HUES48 (cell line): ENCODE data around the gene ZFPM1.

ENCODE experiments used
- H3K27ac ChIP-seq: one replicate; pipeline ENCODE4 v1.7.0; 2013; ENCODE audit warnings: low read depth, low read length, inconsistent platforms
- H3K27me3 ChIP-seq: 2 replicates; pipeline ENCODE4 v1.6.1; 2013; ENCODE audit warnings: mild to moderate bottlenecking, low read length; ENCODE audit not compliant: control insufficient read depth, insufficient read depth
- H3K36me3 ChIP-seq: 2 replicates; pipeline ENCODE4 v1.6.1; 2013; ENCODE audit warnings: low read length; ENCODE audit not compliant: control insufficient read depth, insufficient read depth
- H3K4me1 ChIP-seq: 2 replicates; pipeline ENCODE4 v1.6.1; 2013; ENCODE audit warnings: mild to moderate bottlenecking, low read length; ENCODE audit not compliant: control insufficient read depth, insufficient read depth
- H3K4me3 ChIP-seq: 2 replicates; pipeline ENCODE4 v1.5.1; 2013; ENCODE audit warnings: mild to moderate bottlenecking, low read depth, low read length
- H3K9ac ChIP-seq: 2 replicates; pipeline ENCODE4 v1.6.1; 2013; ENCODE audit warnings: mild to moderate bottlenecking, low read depth, low read length, moderate library complexity
- H3K9me3 ChIP-seq: 2 replicates; pipeline ENCODE4 v1.6.1; 2013; ENCODE audit warnings: low read length; ENCODE audit not compliant: control insufficient read depth, insufficient read depth

Gene ZFPM1

DNA sequence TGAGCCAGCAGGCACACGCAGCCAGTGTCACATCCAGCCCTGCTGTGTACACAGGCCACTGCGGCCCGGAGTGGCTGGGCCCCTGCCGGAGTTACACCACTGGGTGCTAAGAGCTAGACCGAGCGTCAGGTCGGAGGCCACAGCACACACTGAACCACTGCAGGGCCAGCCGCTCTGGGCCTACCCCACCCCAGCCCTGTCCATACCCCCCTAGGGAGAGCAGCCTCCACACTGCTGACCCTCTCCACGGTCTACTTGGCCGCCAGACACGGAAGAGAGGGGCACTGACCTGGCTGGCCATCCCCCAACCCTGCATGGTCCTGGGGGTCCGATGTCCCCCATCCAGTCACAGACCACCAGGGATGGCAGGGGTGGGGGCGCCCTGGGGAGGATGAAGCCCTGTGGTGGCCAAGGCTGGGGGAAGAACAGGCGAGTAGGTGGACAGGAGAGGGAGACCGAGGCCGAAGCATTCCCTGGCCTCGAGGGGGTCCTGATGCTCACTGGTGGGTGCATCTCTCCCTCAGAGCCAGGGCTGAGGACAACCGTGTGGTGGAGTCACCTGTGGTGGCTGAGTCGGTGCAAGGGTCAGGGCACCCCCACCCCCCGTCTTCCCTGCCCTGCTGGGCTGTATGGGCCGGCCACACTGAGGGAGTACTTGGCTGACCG lies 82.2 kb downstream of the ZFPM1 start:
- Histone ChIP-seq H3K4me1 (no peaks in the 10 kb centered on the region), H3K9me3 (no peaks in the 10 kb centered on the region), H3K27ac (no peak overlapping the region), H3K36me3 (peaks cover 1% of the 10 kb centered on the region; the same call in 1 of the 2 replicates), H3K4me3 (peak overlapping the region; percentile 60), H3K9ac (no peak overlapping the region), H3K27me3 (no peaks in the 10 kb centered on the region; the same call in 1 of the 2 replicates)

DNA sequence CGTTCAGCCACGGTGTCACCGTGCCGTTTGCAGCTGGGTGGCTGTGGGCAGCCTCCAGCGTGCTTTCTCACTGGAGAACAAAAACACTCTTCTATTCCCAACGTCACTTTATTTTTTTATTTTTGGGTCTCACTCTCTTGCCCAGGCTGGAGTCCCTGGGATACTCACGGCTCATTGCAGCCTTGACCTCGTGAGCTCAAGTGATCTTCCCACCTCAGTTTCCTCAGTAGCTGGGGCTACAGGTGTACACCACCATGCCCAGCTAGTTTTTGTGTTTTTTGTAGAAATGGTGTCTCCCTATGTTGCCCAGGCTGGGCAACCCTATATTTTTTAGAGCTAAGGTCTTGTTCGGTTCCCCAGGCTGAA lies 82.8 kb downstream of the ZFPM1 start:
- H3K4me1 ChIP-seq = no peaks in the 10 kb centered on the region
- no peaks in the 10 kb centered on the region; the same call in 1 of the 2 replicates for H3K27me3 ChIP-seq
- H3K9ac ChIP-seq = no peak overlapping the region
- H3K36me3 ChIP-seq = no peaks in the 10 kb centered on the region
- no peak overlapping the region for H3K27ac ChIP-seq
- H3K9me3 ChIP-seq = no peaks in the 10 kb centered on the region
- H3K4me3 ChIP-seq = no peak overlapping the region

DNA sequence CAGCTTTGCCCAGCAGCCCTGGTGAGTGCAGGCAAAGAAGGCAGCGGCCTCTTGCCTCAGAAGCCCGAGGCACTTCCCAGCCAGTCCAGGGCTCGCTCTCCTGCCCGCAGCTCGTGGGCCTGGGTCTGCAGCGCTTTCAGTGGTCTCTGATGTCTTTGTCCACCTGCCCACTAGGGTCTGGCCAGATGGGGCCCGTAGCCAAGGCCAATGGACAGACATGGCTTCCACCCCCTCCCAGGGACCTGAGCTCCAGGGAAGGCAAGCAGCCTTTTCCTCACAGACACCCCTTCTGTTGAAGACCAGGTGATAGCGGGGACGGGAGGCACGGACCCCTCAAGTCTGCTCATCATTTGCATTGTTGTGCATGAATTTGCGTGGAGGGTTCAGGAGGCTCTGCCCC lies 83.4 kb downstream of the ZFPM1 start:
- no peaks in the 10 kb centered on the region for H3K36me3 ChIP-seq
- no peak overlapping the region for H3K27ac ChIP-seq
- no peak overlapping the region for H3K4me3 ChIP-seq
- no peak overlapping the region for H3K9ac ChIP-seq
- no peaks in the 10 kb centered on the region for H3K9me3 ChIP-seq
- no peaks in the 10 kb centered on the region; the same call in 1 of the 2 replicates for H3K27me3 ChIP-seq
- H3K4me1 ChIP-seq = no peaks in the 10 kb centered on the region

DNA sequence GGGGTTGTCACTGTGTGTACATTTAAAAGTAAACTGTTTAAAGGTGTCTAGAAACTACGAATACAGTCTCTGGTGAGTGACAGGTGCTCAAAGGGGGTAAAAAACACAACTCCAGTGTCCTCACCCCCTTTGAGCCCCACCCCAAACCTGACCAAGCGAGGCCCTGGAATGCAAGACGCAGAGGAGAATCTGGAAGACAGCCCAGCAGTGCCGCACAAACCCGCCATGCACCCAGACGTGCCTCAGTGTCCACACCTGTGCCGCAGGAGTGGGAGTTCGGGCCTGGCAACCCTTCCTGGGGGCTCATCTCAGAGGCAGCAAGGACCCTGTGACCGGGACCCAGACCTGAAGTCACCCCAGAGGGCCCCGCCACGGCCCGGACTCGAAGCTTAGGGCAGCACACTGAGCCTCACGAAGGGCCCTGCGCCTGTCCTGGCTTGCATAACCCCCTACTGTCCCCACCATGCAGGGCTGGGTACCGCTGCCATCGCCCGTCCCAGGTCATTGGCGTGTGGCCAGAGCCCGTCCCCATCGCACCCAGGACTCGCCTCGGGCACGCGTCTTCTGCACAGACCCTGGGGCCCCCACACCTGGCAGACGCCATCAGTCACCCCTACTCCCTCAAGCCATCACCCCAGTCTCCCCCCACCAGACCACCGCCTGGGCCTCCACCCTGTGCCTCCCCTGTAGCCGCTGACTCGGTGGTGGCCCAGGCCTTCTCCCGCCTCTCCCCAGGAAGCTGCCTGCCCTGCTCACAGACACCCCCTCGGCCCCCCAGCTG lies 84.1 kb downstream of the ZFPM1 start:
- no peaks in the 10 kb centered on the region for H3K4me1 ChIP-seq

DNA sequence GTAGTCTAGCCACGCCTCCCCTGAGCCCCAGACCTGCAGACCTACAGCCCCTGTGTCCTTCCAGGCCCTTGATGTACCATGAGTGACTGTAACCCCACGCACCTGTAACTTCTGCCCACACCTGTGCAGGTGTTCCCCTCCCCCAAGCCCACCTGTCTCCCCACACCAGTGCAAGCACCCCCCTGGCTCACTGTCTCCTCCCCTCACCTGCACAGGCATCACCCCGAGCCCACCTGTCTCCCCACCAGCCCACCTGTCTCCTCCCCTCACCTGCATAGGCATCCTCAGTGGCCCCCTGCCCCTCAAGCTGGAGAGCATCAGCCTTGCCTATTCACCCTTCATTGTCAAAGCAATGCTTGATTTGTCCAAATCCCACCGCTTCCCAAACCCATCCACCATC lies 84.8 kb downstream of the ZFPM1 start:
- peaks cover 4% of the 10 kb centered on the region; the same call in 1 of the 2 replicates for H3K9me3 ChIP-seq
- no peaks in the 10 kb centered on the region; the same call in 1 of the 2 replicates for H3K27me3 ChIP-seq
- H3K4me1 ChIP-seq = no peaks in the 10 kb centered on the region
- no peaks in the 10 kb centered on the region for H3K36me3 ChIP-seq
- no peak overlapping the region for H3K27ac ChIP-seq
- no peak overlapping the region for H3K4me3 ChIP-seq
- H3K9ac ChIP-seq = no peak overlapping the region

More for the DNA sequence above, 84.1 kb downstream of the ZFPM1 start:
- H3K27me3 ChIP-seq = no peaks in the 10 kb centered on the region; the same call in 1 of the 2 replicates
- no peaks in the 10 kb centered on the region for H3K36me3 ChIP-seq
- no peak overlapping the region for H3K4me3 ChIP-seq
- H3K9ac ChIP-seq = no peak overlapping the region
- H3K27ac ChIP-seq = no peak overlapping the region
- H3K9me3 ChIP-seq = no peaks in the 10 kb centered on the region

DNA sequence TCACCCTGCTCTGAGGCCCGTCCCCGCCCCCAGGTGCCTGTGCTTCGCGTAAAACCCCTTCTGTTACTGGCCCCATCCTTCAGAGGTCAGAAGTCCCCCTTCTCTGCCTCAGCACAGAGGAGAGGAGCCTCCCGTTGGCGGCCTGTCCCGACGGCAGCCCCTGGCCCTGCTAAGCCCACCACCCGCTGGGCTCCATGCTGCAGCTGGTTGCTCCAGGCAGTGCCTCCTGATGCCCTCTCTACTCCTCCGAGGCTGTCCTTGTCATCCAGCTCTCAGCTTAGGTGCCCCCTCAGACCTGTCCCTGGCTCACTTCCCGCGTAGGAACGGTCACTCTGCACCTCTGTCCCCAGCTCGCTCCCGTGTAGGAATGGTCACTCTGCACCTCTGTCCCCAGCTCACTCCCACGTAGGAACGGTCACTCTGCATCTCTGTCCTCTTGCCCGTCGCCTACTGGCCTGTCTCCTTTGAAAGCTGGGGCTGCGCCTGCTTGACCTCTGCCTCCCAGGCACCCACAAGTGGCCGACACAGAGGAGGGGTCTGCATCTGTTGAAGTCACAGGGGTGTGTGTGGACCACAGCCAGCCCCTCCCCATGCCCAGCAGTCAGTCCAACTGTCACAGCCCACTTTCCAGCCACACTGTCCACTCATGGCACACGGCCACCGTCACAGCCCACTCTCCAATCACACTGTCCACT lies 85.4 kb downstream of the ZFPM1 start:
- no peak overlapping the region for H3K27ac ChIP-seq
- no peaks in the 10 kb centered on the region for H3K4me1 ChIP-seq
- no peaks in the 10 kb centered on the region; the same call in 1 of the 2 replicates for H3K27me3 ChIP-seq
- H3K9ac ChIP-seq = no peak overlapping the region
- H3K9me3 ChIP-seq = peaks cover 5% of the 10 kb centered on the region
- H3K36me3 ChIP-seq = no peaks in the 10 kb centered on the region
- no peak overlapping the region for H3K4me3 ChIP-seq

DNA sequence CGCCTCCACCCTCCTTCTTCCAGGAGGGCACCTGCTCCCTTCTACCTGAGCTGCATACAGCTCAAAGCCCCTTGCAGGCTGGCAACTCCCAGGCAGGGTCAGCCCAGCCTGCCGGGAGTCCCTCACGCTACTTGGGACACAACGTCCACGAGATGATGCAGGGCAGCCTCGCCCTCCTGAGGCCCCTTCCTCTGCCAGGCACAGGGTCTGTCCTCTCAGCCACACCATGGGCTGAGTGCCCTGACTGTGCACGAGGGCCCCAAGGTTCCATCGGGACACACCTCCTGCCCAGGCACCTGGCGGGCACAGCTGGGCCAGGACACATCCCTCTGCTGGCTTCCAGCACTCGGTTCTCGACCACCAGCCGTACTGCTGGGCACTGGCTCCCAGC lies 86.2 kb downstream of the ZFPM1 start:
- Histone ChIP-seq H3K4me1 (no peaks in the 10 kb centered on the region), H3K9ac (no peak overlapping the region), H3K27ac (no peak overlapping the region), H3K9me3 (peaks cover 5% of the 10 kb centered on the region), H3K36me3 (no peaks in the 10 kb centered on the region), H3K27me3 (no peaks in the 10 kb centered on the region; the same call in 1 of the 2 replicates), H3K4me3 (no peak overlapping the region)

DNA sequence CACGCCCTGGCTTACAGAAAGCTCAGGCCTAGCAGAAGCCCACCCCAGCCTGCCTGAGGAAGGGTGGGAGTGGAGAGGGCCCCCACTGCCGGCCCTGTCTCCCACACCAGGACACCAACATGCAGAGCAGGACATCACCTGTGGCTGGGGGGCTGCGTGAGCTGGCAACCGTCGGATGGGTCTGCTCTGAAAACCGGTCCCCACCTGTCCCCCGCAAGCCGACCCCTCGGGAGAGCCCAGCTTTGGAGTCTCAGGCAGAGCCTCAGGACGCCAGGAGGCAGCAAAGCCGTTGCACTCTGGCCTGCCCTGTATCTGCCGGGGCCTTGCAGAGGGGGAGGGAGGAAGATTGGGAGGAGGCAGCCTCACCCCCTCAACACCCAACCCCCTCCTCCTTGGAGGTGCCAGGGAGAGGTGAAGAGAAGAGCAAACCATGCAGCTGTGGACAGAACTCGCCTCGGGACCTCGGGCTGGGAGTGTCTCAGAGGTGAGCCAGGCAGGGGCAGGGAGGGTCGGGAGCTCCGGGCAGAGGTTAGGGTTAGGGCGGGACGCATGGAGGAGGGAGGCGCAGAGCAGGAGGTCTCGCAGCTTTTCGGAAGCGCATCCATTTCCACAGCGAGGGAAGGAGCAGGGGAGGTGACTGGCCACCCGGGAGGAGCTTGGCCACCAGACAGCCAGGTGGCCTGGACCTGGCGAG lies 86.7 kb downstream of the ZFPM1 start:
- no peak overlapping the region for H3K27ac ChIP-seq
- peaks cover 5% of the 10 kb centered on the region for H3K9me3 ChIP-seq
- no peaks in the 10 kb centered on the region for H3K36me3 ChIP-seq
- no peak overlapping the region for H3K9ac ChIP-seq
- H3K4me3 ChIP-seq = no peak overlapping the region
- no peaks in the 10 kb centered on the region; the same call in 1 of the 2 replicates for H3K27me3 ChIP-seq
- no peaks in the 10 kb centered on the region for H3K4me1 ChIP-seq

DNA sequence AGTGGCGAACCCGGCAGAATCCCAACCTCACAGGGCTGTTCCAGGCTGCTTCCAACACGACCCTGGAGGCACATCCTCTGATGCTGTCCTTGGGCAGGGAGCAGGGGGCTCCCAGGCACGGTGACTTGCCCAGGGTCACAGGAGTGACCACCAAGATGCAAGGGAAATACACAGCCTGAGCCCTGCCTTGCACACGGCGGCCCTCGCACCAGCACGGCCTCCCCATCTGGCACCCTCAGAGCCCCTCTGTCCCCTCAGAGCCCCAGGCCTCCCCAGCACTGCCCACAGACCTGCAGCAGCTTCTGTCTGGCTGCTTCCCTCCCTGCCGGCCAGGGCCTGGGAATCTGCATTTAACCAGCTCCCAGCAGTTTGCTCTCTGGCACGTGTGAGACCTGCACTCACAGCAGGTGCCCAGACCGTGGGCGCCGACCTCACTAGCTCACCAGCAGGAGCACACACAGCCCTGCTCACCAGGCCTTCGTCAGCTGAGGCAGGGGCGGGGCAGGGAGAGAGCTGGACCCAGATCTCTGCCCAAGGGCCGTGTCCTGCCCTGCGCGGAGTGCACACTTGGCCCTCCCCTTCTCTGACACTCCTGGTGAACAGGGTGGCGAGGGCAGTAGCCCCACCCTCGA lies 87.4 kb downstream of the ZFPM1 start:
- peaks cover 5% of the 10 kb centered on the region for H3K9me3 ChIP-seq
- no peak overlapping the region for H3K4me3 ChIP-seq
- H3K9ac ChIP-seq = no peak overlapping the region
- H3K27me3 ChIP-seq = peaks cover 1% of the 10 kb centered on the region
- no peaks in the 10 kb centered on the region for H3K4me1 ChIP-seq
- no peak overlapping the region for H3K27ac ChIP-seq
- no peaks in the 10 kb centered on the region for H3K36me3 ChIP-seq

DNA sequence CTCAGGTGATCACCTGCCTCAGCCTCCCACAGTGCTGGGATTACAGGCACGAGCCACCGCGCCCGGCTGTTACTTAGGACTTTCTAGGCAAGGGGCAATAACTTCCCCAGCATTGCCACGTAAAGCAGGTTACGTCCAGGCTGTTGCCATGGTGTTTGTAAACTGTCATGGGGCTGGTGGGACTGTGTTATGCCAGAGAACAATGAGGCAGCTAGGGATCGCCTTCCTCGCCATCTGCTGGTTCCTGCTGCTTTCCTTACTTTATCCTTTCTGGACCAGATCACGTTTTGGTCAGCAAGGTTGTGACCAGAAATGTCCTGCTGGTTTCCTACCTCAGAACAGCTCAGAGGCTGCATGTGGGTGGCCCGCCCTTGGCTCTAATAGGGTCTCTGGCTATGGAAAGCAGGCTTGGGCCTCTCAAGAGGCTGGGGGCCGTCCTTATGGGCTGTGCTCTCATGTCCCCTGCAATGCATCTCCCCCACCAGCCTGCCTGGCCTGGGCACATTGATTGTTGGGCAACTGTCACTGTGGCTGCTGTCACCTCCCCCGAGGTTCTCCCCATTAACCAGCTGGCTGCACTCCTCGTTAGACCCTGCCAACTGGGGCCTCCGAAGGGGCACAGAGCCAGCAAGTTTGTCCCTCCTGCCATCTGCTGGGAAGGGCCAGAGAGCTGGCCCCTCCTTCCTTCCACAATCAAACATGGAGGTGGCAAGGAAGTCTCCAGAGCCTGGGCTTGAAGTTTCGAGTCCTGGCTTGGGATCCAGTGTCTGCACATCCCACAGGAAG lies 88.9 kb downstream of the ZFPM1 start:
- H3K36me3 ChIP-seq = no peaks in the 10 kb centered on the region
- H3K9ac ChIP-seq = no peak overlapping the region
- H3K9me3 ChIP-seq = peaks cover 5% of the 10 kb centered on the region
- peaks cover 14% of the 10 kb centered on the region for H3K27me3 ChIP-seq
- no peaks in the 10 kb centered on the region for H3K4me1 ChIP-seq
- H3K4me3 ChIP-seq = no peak overlapping the region
- H3K27ac ChIP-seq = no peak overlapping the region
